Amygdala (tissue), 56 donors: ENCODE measurements around the gene RAD23A.

Experiments used
- DNase-seq, 56 donors: peaks; one replicate each; lab custom pipeline; 2025; lab: John Stamatoyannopoulos, UW

The RAD23A gene

GRCh38 chr19:12979974-12980373 is 34.3 kb downstream of the RAD23A start:
- no peak for DNase-seq

GRCh38 chr19:12982648-12983047 is 37.0 kb downstream of the RAD23A start:
- no peak for DNase-seq

GRCh38 chr19:12983091-12983490 is 37.4 kb downstream of the RAD23A start:
- no peak for DNase-seq

- DNase-seq, result peak in 55 of 56 donors; percentile 21 to 91 (median 74)
These were observed 38.0 kb downstream of the RAD23A start for GRCh38 chr19:12983542-12984142.

- DNase-seq, result no peak
These were observed 38.5 kb downstream of the RAD23A start for GRCh38 chr19:12984143-12984627.

- peak in 30 of 56 donors; percentile 27 to 72 (median 55) for DNase-seq
These were observed 39.0 kb downstream of the RAD23A start for GRCh38 chr19:12984683-12985048.

- DNase-seq, result peak in 52 of 56 donors; percentile 24 to 94 (median 78)
These were observed 39.6 kb downstream of the RAD23A start for GRCh38 chr19:12985049-12985776.

- no peak for DNase-seq
These were observed 41.1 kb downstream of the RAD23A start for GRCh38 chr19:12986726-12987125.

GRCh38 chr19:12987190-12987589 is 41.5 kb downstream of the RAD23A start:
- DNase-seq, result no peak

GRCh38 chr19:12987781-12988180 is 42.1 kb downstream of the RAD23A start:
- DNase-seq, result no peak

- DNase-seq, result no peak
These were observed 44.8 kb downstream of the RAD23A start for GRCh38 chr19:12990431-12990830.

- DNase-seq, result no peak
These were observed 45.2 kb downstream of the RAD23A start for GRCh38 chr19:12990853-12991252.

GRCh38 chr19:12991296-12991695 is 45.6 kb downstream of the RAD23A start:
- no peak for DNase-seq

GRCh38 chr19:12992729-12993128 is 47.1 kb downstream of the RAD23A start:
- no peak for DNase-seq

GRCh38 chr19:12993562-12993961 is 47.9 kb downstream of the RAD23A start:
- DNase-seq, result no peak

- peak in 17 of 56 donors; percentile 23 to 68 (median 40) for DNase-seq
These were observed 49.3 kb downstream of the RAD23A start, which contains the start of gene NFIX for GRCh38 chr19:12994701-12995595. Gene NFIX, plus strand, starts transcription at chr19:12995475. Its CDS starts 363 bp downstream, at chr19:12995838.

- peak in 13 of 56 donors; percentile 19 to 64 (median 47) for DNase-seq
These were observed 50.1 kb downstream of the RAD23A start for GRCh38 chr19:12995596-12996405.

GRCh38 chr19:12996406-12997094 is 50.9 kb downstream of the RAD23A start:
- peak in 17 of 56 donors; percentile 24 to 64 (median 47) for DNase-seq
